GOT3 (cell line): Measurements from ENCODE around the gene OSGEP.
A peak's percentile ranks its signal among the peaks of the same experiment; 100 is the strongest.
"Not testable (repeated sequence)": the region's sequence is repeated elsewhere in the genome, so short reads cannot be mapped to it uniquely, and the experiment has no call there.

Source experiments
- DNase-seq: peaks from one replicate; lab custom pipeline; 2025; ENCODE audit warnings: mixed read lengths; lab: John Stamatoyannopoulos, UW

OSGEP gene

DNA sequence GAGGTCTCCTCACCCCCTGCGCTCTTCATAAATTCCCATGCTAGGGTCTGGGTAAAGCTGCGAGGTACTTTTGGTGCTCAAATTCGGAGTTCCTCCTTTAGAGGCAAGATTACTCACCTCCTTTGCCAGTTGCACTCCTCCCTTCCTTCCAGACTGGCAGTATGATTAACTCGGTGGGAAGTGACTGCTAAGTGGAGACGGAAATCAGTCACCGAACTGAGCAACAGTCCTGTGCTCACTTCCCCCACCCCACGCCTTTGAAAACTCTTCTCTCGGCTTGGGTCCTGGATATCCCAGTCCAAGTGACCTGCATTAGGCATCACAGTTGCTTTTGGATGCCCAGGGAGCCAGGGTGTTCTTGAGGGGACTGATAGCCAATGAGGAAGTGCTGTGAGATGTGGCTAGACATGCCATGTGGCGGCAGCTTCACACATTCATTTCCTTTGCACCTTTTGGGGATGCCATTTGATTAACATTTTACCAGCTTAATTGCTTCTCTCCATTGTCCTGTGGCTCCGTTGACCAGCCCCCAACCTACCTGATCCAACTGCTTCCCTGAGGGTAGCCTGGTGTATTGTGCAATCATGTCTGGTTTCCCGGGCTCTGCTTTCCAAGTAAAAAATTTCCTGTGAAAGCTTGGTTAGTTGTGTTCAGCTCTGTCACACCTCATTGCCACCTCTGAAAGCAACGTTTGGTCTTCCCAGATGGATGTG is 15.4 kb upstream of the OSGEP start:
- peak; percentile 12 for DNase-seq

- peak; percentile 48 for DNase-seq
Observed at GRCh38 chr14:20469242-20469889, 14.8 kb upstream of the OSGEP start, which contains the start of gene PNP. PNP (plus strand) TSS chr14:20469406; CDS start chr14:20469525, 119 bp downstream.

DNA sequence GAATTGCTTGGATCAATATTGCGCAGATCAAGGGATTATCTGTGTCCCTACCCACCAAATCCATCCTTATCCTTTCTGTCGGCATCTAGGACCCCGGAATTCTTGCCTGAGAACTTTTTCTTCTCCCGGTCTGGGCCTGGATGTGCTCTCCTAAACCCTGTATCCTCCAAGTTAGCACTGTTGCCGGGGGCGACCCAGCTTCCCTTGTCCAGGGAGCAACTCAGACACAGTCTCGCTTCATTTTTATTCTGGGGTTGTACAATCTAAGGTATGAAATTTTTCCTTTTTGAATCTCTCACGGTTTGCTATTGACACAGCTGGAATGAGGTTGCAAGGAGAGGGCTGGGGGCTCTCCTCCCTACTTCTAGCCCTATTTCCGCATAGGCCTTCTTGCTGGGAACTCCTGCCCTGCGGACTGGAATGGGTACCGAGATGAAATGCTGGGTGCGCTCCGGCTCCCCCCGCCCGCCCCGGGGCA is 14.2 kb upstream of the OSGEP start:
- no peak for DNase-seq

GRCh38 chr14:20461225-20462141 is 6.9 kb upstream of the OSGEP start, which contains the start of gene PIP4P1:
PIP4P1 (minus strand) TSS chr14:20461434; CDS start chr14:20461325, 109 bp downstream.
- DNase-seq, result peak; percentile 83

GRCh38 chr14:20460458-20461224 is 6.0 kb upstream of the OSGEP start:
- no peak for DNase-seq

GRCh38 chr14:20458031-20458789 is 3.6 kb upstream of the OSGEP start:
- no peak for DNase-seq

- DNase-seq, result no peak
Observed at GRCh38 chr14:20456971-20457370, 2.4 kb upstream of the OSGEP start.

- no peak for DNase-seq
Observed at GRCh38 chr14:20455355-20456300, 1.0 kb upstream of the OSGEP start.

DNA sequence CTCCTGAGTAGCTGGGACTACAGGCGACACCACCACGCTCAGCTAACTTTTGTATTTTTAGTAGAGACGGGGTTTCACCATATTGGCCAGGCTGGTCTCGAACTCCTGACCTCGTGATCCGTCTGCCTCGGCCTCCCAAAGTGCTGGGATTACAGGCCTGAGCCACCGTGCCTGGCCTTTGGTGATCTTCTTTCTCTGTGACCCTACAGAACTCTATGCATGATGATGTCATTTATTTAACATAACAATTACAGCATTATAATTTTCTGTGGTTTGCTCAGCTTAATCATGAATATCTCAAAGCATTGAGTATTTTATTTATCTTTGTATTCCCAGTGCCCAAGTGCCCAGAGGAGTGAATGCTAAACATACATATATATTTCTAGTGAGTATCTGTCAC is 1.8 kb downstream of the OSGEP start:
- DNase-seq, result not testable (repeated sequence)

GRCh38 chr14:20446889-20447288 is 7.7 kb downstream of the OSGEP start:
- no peak for DNase-seq

GRCh38 chr14:20443650-20444049 is 11.0 kb downstream of the OSGEP start:
- DNase-seq, result not testable (repeated sequence)

GRCh38 chr14:20441461-20441860 is 13.2 kb downstream of the OSGEP start:
- DNase-seq, result no peak

DNA sequence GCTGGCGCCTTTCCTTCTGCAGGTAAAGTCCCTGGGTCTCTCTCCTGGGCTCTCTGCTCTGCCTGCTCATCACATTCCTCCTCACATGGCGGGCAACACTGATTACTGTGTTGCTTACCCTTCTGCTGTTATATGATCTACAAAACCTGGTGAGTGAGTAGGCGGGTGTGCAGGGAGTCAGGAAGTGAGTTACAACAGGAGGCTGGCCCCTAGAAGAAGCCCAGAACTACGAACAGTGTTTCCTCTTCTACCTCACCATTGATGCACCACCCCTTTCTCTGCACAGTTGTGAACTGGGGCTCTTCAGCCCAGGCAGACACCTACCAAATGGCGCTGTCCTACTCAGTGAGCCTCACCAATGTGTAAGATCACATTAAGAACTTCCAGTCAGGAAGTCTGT is 13.7 kb downstream of the OSGEP start:
- DNase-seq, result no peak

DNA sequence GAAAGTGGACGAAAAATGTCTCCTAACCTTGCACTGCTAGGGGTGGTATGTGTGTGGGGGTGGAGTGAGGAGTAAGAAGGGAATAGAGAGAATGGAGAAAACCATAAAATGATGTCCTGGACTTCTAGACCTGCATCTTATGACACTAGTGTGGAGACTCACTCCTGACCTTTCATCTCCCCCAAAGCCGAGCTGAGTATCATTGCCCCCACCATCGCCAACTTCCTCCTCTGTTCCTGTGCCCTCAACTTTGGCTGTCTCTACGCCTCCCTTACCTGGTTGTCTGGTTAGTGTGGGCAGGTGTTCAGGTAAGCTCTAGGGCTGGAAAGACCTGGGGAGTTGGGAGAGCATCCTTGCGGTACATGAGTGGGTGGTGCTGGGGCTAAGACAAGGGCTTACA is 14.1 kb downstream of the OSGEP start:
- DNase-seq, result no peak

DNA sequence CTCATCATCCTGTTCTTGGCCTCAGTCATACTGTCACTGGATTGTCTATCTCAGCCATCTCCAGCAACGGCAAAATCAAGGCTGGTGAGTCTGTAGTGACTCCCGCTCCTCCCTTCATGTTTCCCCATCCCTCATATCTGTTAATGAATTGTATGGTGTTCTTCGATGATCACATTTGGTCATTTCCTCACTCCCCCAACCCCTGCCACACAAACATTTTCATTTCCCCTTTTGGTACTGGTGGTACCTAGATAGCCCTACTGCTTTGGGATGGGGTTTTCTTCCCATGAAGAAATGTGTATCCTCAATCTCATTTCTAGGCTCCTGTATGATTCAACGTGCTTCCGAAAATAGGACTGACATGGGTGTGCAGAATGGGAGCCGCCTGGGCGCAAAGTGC is 15.9 kb downstream of the OSGEP start:
- DNase-seq, result no peak

DNA sequence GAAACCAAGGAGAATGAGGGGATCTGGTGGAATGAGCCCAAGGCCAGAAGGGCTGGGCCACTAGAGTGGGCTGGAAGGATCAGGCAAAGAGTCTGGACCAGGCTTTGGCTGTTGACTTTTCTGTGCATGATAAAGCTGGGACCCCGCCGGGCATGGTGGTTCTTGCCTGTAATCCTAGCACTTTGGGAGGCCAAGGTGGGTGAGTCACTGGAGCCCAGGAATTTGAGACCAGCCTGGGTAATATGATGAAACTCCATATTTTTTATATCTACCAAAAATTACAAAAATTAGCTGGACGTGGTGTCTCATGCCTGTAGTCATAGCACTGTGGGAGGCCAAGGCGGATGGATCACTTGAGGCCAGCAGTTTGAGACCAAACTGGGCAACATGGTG is 18.3 kb downstream of the OSGEP start:
- DNase-seq, result no peak

DNA sequence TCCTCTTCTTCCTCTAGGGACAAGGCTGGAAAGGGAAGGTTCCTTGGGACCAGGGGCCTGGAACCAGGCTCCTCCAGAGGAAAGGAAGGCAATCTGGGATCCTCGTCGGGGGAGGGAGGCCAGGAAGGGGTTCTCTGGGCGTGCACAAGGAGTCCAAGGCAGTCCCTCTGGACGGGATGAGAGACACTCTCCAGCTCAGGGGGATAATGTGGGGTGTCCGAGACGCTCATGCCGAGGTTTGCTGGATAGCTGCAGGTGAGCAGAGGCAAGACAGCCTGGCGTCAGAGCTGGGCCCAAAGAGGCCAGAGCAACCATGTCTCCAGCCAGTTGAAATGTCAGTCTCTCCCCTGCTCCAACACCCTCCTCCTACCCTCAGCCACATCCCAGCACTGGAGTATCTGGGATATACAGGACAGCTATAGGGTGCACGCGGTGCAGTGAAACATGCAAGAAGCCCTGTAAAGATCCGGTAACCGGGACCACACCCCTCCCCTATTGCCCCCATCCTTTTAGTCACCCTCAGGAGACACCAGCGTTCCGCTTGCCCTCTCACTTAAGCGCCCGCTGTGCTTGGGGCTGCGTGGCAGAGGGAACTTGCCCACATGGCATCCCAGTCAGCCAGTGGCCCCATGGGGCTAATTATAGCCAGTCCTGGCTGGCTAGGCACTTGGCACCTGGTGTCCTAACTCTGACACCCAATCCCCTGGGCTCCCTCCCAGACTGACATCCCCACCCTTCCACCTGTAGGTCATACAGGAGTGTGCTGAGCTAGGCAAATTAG is 18.8 kb downstream of the OSGEP start, which contains the start of gene KLHL33:
Gene KLHL33, minus strand, starts transcription at position 585 of the 781 bp plus-strand sequence. Its CDS starts 355 bp downstream, at position 230.
- no peak for DNase-seq

DNA sequence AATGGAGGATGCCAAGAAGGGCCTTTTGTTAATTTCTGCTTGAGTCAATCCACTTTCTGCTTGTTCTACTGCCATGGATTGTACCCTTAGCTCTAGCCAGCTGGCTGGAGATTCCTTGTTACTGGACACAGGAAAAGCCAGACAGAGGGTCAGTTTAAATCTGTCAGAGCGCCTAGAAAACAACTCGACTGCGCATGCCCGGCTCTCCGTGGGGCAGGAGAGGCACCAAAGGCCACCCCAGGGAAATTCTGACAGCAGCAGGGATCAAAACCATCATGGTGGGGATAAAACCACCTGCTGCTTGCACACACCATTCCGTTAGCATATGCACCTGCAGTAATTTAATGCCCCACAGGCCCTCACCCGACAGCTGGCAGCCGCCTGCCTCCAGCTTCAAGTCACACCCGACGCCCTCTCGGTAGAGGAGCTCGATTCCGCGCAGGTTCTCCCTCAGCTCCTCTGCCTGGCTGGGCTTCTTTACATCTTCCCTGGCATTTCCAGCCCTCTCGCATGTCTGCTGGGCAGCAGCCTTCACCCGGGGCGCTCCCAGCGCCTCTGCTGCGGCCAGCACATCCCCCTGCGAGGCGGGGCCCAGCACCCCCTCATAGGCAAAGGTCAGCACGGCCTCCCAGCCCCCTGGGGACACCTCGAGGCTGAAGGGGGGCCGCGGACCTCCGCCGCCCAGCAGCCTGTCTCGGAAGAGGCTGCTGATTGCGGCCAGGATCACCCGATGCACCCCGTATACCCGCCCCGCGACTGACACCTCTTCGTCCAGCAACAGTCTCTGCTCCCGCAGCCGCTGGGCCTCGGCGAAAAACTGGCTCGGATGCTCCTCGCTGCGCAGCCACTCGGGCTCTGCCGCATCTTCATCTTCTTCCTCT is 19.7 kb downstream of the OSGEP start:
- no peak for DNase-seq
